Parietal lobe (tissue), 1 donor: ENCODE data around the gene SYT17. TPM values are rescaled to one million over a fixed set of nuclear protein-coding genes. Genes with fewer than 3 reads are reported as not detected.

Experiments used
- total RNA-seq: library from RNA; depleted of rRNA; stranded (reverse); fragments of >200 nt; gene quantifications from one replicate; pipeline ENCODE4 v1.2.3, GENCODE V29; 2014

SYT17 gene
- 16.9 TPM for total RNA-seq

GRCh38 chr16:19167710-19168370, at the start of gene SYT17:
Gene SYT17 (plus strand): TSS chr16:19168240. CDS start chr16:19168647, 407 bp downstream.

GRCh38 chr16:19285431-19285830, 117.4 kb downstream of the SYT17 start, which contains the start of gene CLEC19A:
Gene CLEC19A (plus strand): TSS chr16:19285731. CDS start chr16:19285852, 121 bp downstream.

Other genes with a start within 250 kb of the SYT17 start
- gene SMG1, start 241.8 kb upstream of the SYT17 start, total RNA-seq = 282 TPM
- gene TMC7, start 184.3 kb upstream of the SYT17 start, total RNA-seq = 3.4 TPM
- 44.1 TPM for gene COQ7, start 100.6 kb upstream of the SYT17 start, total RNA-seq
- gene ITPRIPL2, start 54.3 kb upstream of the SYT17 start, total RNA-seq = 2.8 TPM
- 0.31 TPM for gene CLEC19A, start 117.5 kb downstream of the SYT17 start, total RNA-seq
- 0.31 TPM for gene TMC5, start 249.6 kb downstream of the SYT17 start, total RNA-seq